Panc1 (cell line): ENCODE measurements around the gene CLEC2L.

Experiments used
- POLR2AphosphoS5 ChIP-seq: IDR thresholded peaks from 2 replicates; pipeline ENCODE4 v1.6.1; 2012; ENCODE audit warnings: mild to moderate bottlenecking, low read depth, low read length, moderate library complexity
- TF ChIP-seq, protein P1 (sequence below): fragments of 450-650 bp; IDR thresholded peaks from 2 replicates; pipeline ENCODE4 v1.5.1; 2017; ENCODE audit warnings: mild to moderate bottlenecking
- TF ChIP-seq, protein P2 (sequence below), 2 experiments: IDR thresholded peaks; 2 replicates each; pipeline ENCODE4 v1.6.1; 2011 to 2012; ENCODE audit warnings: low read depth in 2 of 2, control low read depth in 1 of 2, low read length in 1 of 2, mild to moderate bottlenecking in 1 of 2, moderate library complexity in 1 of 2; ENCODE audit not compliant: insufficient read depth in 1 of 2

- TF ChIP-seq, protein P1, sequence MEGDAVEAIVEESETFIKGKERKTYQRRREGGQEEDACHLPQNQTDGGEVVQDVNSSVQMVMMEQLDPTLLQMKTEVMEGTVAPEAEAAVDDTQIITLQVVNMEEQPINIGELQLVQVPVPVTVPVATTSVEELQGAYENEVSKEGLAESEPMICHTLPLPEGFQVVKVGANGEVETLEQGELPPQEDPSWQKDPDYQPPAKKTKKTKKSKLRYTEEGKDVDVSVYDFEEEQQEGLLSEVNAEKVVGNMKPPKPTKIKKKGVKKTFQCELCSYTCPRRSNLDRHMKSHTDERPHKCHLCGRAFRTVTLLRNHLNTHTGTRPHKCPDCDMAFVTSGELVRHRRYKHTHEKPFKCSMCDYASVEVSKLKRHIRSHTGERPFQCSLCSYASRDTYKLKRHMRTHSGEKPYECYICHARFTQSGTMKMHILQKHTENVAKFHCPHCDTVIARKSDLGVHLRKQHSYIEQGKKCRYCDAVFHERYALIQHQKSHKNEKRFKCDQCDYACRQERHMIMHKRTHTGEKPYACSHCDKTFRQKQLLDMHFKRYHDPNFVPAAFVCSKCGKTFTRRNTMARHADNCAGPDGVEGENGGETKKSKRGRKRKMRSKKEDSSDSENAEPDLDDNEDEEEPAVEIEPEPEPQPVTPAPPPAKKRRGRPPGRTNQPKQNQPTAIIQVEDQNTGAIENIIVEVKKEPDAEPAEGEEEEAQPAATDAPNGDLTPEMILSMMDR: no peak
- TF ChIP-seq, protein P2, sequence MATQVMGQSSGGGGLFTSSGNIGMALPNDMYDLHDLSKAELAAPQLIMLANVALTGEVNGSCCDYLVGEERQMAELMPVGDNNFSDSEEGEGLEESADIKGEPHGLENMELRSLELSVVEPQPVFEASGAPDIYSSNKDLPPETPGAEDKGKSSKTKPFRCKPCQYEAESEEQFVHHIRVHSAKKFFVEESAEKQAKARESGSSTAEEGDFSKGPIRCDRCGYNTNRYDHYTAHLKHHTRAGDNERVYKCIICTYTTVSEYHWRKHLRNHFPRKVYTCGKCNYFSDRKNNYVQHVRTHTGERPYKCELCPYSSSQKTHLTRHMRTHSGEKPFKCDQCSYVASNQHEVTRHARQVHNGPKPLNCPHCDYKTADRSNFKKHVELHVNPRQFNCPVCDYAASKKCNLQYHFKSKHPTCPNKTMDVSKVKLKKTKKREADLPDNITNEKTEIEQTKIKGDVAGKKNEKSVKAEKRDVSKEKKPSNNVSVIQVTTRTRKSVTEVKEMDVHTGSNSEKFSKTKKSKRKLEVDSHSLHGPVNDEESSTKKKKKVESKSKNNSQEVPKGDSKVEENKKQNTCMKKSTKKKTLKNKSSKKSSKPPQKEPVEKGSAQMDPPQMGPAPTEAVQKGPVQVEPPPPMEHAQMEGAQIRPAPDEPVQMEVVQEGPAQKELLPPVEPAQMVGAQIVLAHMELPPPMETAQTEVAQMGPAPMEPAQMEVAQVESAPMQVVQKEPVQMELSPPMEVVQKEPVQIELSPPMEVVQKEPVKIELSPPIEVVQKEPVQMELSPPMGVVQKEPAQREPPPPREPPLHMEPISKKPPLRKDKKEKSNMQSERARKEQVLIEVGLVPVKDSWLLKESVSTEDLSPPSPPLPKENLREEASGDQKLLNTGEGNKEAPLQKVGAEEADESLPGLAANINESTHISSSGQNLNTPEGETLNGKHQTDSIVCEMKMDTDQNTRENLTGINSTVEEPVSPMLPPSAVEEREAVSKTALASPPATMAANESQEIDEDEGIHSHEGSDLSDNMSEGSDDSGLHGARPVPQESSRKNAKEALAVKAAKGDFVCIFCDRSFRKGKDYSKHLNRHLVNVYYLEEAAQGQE (IDR thresholded peaks at IDR 0.05; ENCODE audit: insufficient read depth in 1 of 2, low read depth in 2 of 2, low read length in 1 of 2): no peak
- no peak for TF ChIP-seq POLR2AphosphoS5
These were observed 707 bp downstream of the CLEC2L start for GRCh38 chr7:139523968-139524815.
